ENCODE data around the gene ACVR1B. TPM values are rescaled to one million over a fixed set of nuclear protein-coding genes. Genes with fewer than 3 reads are reported as not detected.

Gene ACVR1B
- total and polyA plus RNA-seq, 3 donors from 2014 or later: 36.8 to 44.6 (median 37.3) TPM

GRCh38 chr12:52027085-52027843, 75.8 kb downstream of the ACVR1B start:
- H3K4me3 ChIP-seq: no peak overlapping the region
- intact Hi-C loops (cut with DNase I; ENCODE audit: low total_unique reads): loop anchor here (5.0 kb wide), 1 partner anchor 55 kb away; no protein-coding TSS in a partner anchor
- TF ChIP-seq POLR2A (IDR thresholded peaks at IDR 0.05) (no peak), CTCF (IDR thresholded peaks at IDR 0.05) (no peak)
- H3K27ac ChIP-seq: no peak overlapping the region
- H3K4me1 ChIP-seq: peaks cover 25% of the 10 kb centered on the region
- WGBS, 2 donors: 72 to 87% methylated on average over 7 to 12 of the region's 12 CpGs
- no peaks in the 10 kb centered on the region for H3K36me3 ChIP-seq (ENCODE audit: low read depth, missing control alignments)
- DNase-seq: no peak
- H3K9me3 ChIP-seq: no peaks in the 10 kb centered on the region
- H3K27me3 ChIP-seq: no peaks in the 10 kb centered on the region

GRCh38 chr12:52029685-52030084, 78.2 kb downstream of the ACVR1B start:
- H3K27me3 ChIP-seq: no peaks in the 10 kb centered on the region
- no peaks in the 10 kb centered on the region for H3K9me3 ChIP-seq
- no peak for TF ChIP-seq POLR2A (IDR thresholded peaks at IDR 0.05)
- no peak for TF ChIP-seq CTCF (IDR thresholded peaks at IDR 0.05)
- H3K27ac ChIP-seq: no peak overlapping the region
- H3K4me3 ChIP-seq: no peak overlapping the region
- DNase-seq: no peak
- intact Hi-C loops (cut with DNase I; ENCODE audit: low total_unique reads): loop anchor here (5.0 kb wide), 1 partner anchor 53 kb away; no protein-coding TSS in a partner anchor
- H3K36me3 ChIP-seq (ENCODE audit: low read depth, missing control alignments): no peaks in the 10 kb centered on the region
- peaks cover 26% of the 10 kb centered on the region for H3K4me1 ChIP-seq
- 53 to 64% methylated on average over 4 of the region's 4 CpGs for WGBS, 2 donors

- Histone ChIP-seq H3K36me3 (ENCODE audit: low read depth, missing control alignments) (no peaks in the 10 kb centered on the region), H3K9me3 (no peaks in the 10 kb centered on the region), H3K4me3 (peak overlapping the region; percentile 35 to 49), H3K4me1 (peaks cover 22% of the 10 kb centered on the region), H3K27me3 (no peaks in the 10 kb centered on the region), H3K27ac (peak overlapping the region; percentile 78 to 97)
- peak; percentile 94 for DNase-seq
- TF ChIP-seq CTCF (IDR thresholded peaks at IDR 0.05): no peak
- no peak for TF ChIP-seq POLR2A (IDR thresholded peaks at IDR 0.05)
- 4 to 6% methylated on average over 5 of the region's 5 CpGs for WGBS, 2 donors
- intact Hi-C loops (cut with DNase I; ENCODE audit: low total_unique reads): no loop called here
Observed at GRCh38 chr12:52032446-52032803, 80.9 kb downstream of the ACVR1B start.

- no peak for TF ChIP-seq CTCF (IDR thresholded peaks at IDR 0.05)
- peak; percentile 54 for TF ChIP-seq POLR2A (IDR thresholded peaks at IDR 0.05)
- Histone ChIP-seq H3K27me3 (no peaks in the 10 kb centered on the region), H3K4me1 (peaks cover 26% of the 10 kb centered on the region), H3K27ac (peak overlapping the region; percentile 78 to 97), H3K36me3 (ENCODE audit: low read depth, missing control alignments) (no peaks in the 10 kb centered on the region), H3K4me3 (peak overlapping the region; percentile 35 to 49), H3K9me3 (no peaks in the 10 kb centered on the region)
- intact Hi-C loops (cut with DNase I; ENCODE audit: low total_unique reads): no loop called here
- WGBS, 2 donors: 0 to 1% methylated on average over 20 to 42 of the region's 48 CpGs
- peak; percentile 99 for DNase-seq
Observed at GRCh38 chr12:52032804-52033445, 81.4 kb downstream of the ACVR1B start.
